Calu3 (cell line): ENCODE measurements around the gene RUNX2. TPM values are rescaled to one million over a fixed set of nuclear protein-coding genes. Genes with fewer than 3 reads are reported as not detected.

Experiments used
- BruUV-seq: library from RNA; stranded (reverse); fragments of 400-500 nt; replicated peaks from 2 replicates; lab custom pipeline; 2021; lab: Mats Ljungman, UMichigan
- CTCF ChIA-PET: fragments of 300-600 bp; sonication (Branson Sonifier 250); formaldehyde crosslinking; loops from one replicate; lab custom pipeline; 2022; ENCODE audit warnings: antibody characterized with exemption; lab: Charles Lee
- DNase-seq: peaks from one replicate; pipeline ENCODE4 v3.0.0; 2022
- H3K27ac Mint-ChIP-seq: one replicate; pipeline ENCODE4 v1.8.0; 2022; ENCODE audit warnings: mixed read lengths; ENCODE audit not compliant: unreplicated experiment
- H3K27me3 Mint-ChIP-seq: one replicate; pipeline ENCODE4 v1.8.0; 2022; ENCODE audit warnings: mixed read lengths; ENCODE audit not compliant: unreplicated experiment
- H3K36me3 Mint-ChIP-seq: one replicate; pipeline ENCODE4 v1.8.0; 2022; ENCODE audit warnings: mild to moderate bottlenecking, moderate library complexity, mixed read lengths; ENCODE audit not compliant: insufficient read depth, unreplicated experiment
- H3K4me1 Mint-ChIP-seq: one replicate; pipeline ENCODE4 v1.8.0; 2022; ENCODE audit warnings: mild to moderate bottlenecking, low read depth, mixed read lengths; ENCODE audit not compliant: unreplicated experiment
- H3K4me3 Mint-ChIP-seq: one replicate; pipeline ENCODE4 v1.8.0; 2022; ENCODE audit warnings: mild to moderate bottlenecking, low read depth, moderate library complexity, mixed read lengths; ENCODE audit not compliant: unreplicated experiment
- H3K9me3 Mint-ChIP-seq: one replicate; pipeline ENCODE4 v1.8.0; 2022; ENCODE audit warnings: low read depth, mixed read lengths; ENCODE audit not compliant: unreplicated experiment
- CTCF ChIP-seq: fragments of 200-600 bp; IDR thresholded peaks from one replicate; pipeline ENCODE4 v1.8.0; 2022; ENCODE audit warnings: antibody characterized with exemption; ENCODE audit not compliant: unreplicated experiment
- intact Hi-C: fragments of 100-400 bp; cut with micrococcal nuclease; formaldehyde crosslinking; loops from one replicate; pipeline ENCODE4 v1.10.0; 2022; ENCODE audit not compliant: unreplicated experiment
- total RNA-seq: library from RNA; stranded (reverse); gene quantifications from 2 replicates; pipeline ENCODE4 v1.2.3, GENCODE V29; 2022

RUNX2 gene
- total RNA-seq, 1 experiment from 2014 or later, result 0.54 TPM

GRCh38 chr6:45450132-45450531 lies 122.0 kb downstream of the RUNX2 start:
- CTCF ChIA-PET, result no interaction called here
- DNase-seq, result no peak
- TF ChIP-seq CTCF, result no peak
- H3K27me3 Mint-ChIP-seq, result no peaks in the 10 kb centered on the region
- peaks cover 7% of the 10 kb centered on the region for H3K36me3 Mint-ChIP-seq
- H3K27ac Mint-ChIP-seq, result no peak overlapping the region
- peaks cover 50% of the 10 kb centered on the region for H3K4me1 Mint-ChIP-seq
- no peak overlapping the region for H3K4me3 Mint-ChIP-seq
- intact Hi-C loops, result no loop called here
- no peaks in the 10 kb centered on the region for H3K9me3 Mint-ChIP-seq
- no TSS peak for BruUV-seq

- Mint-ChIP-seq H3K27ac (no peak overlapping the region), H3K36me3 (peaks cover 3% of the 10 kb centered on the region), H3K4me3 (no peak overlapping the region), H3K27me3 (no peaks in the 10 kb centered on the region), H3K4me1 (peaks cover 43% of the 10 kb centered on the region), H3K9me3 (no peaks in the 10 kb centered on the region)
- no peak for TF ChIP-seq CTCF
- BruUV-seq, result no TSS peak
- intact Hi-C loops, result no loop called here
- CTCF ChIA-PET, result interaction anchor here (0.8 kb wide), 1 partner anchor 13 kb away, joined by 3 read pairs; no protein-coding TSS in a partner anchor
- no peak for DNase-seq
Measured at GRCh38 chr6:45450831-45451230, 122.7 kb downstream of the RUNX2 start.

- BruUV-seq, result no TSS peak
- no peak overlapping the region for H3K27ac Mint-ChIP-seq
Measured at GRCh38 chr6:45454008-45454911, 126.1 kb downstream of the RUNX2 start.

GRCh38 chr6:45455408-45455807 lies 127.3 kb downstream of the RUNX2 start:
- no TSS peak for BruUV-seq
- H3K27ac Mint-ChIP-seq, result no peak overlapping the region
- no peak for DNase-seq
- H3K9me3 Mint-ChIP-seq, result no peaks in the 10 kb centered on the region
- CTCF ChIA-PET, result no interaction called here
- peaks cover 15% of the 10 kb centered on the region for H3K4me1 Mint-ChIP-seq
- no peak for TF ChIP-seq CTCF
- H3K27me3 Mint-ChIP-seq, result no peaks in the 10 kb centered on the region
- intact Hi-C loops, result no loop called here
- H3K4me3 Mint-ChIP-seq, result no peak overlapping the region
- H3K36me3 Mint-ChIP-seq, result no peaks in the 10 kb centered on the region

More at GRCh38 chr6:45454008-45454911, 126.1 kb downstream of the RUNX2 start:
- Mint-ChIP-seq H3K9me3 (no peaks in the 10 kb centered on the region), H3K4me3 (no peak overlapping the region), H3K4me1 (peaks cover 15% of the 10 kb centered on the region), H3K36me3 (no peaks in the 10 kb centered on the region), H3K27me3 (no peaks in the 10 kb centered on the region)
- CTCF ChIA-PET, result interaction anchor here (1.4 kb wide), 1 partner anchor 10 kb away, joined by 5 read pairs; no protein-coding TSS in a partner anchor
- DNase-seq, result no peak
- TF ChIP-seq CTCF, result no peak
- intact Hi-C loops, result no loop called here
